OCI-M2 (cell line): ENCODE measurements around the gene SPOCK1.

Experiments
- DNase-seq: peaks from one replicate; lab custom pipeline; 2025; ENCODE audit not compliant: unreplicated experiment; lab: John Stamatoyannopoulos, UW

The SPOCK1 gene

GRCh38 chr5:137036640-137037039, 462.5 kb downstream of the SPOCK1 start:
- DNase-seq: no peak

DNA sequence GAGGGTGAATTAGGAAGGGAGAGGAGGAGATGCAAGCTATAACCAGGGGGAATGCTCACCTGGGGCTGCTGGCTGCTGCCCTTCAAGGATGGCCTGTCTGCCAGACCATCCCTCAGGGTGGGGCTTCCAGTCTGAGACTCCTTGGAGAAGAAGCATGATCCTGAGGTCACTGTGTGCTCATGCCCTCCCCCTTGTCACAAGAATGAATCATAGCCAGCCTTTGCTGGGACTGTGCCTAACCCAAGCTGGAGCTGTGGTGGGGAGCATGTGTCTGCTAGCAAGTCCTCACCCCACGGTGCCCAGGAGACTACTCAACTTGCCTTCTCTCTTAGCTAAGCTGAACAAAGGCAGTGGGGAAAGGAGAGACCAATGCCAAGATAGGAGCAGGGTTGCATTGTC, 463.6 kb downstream of the SPOCK1 start:
- no peak for DNase-seq

DNA sequence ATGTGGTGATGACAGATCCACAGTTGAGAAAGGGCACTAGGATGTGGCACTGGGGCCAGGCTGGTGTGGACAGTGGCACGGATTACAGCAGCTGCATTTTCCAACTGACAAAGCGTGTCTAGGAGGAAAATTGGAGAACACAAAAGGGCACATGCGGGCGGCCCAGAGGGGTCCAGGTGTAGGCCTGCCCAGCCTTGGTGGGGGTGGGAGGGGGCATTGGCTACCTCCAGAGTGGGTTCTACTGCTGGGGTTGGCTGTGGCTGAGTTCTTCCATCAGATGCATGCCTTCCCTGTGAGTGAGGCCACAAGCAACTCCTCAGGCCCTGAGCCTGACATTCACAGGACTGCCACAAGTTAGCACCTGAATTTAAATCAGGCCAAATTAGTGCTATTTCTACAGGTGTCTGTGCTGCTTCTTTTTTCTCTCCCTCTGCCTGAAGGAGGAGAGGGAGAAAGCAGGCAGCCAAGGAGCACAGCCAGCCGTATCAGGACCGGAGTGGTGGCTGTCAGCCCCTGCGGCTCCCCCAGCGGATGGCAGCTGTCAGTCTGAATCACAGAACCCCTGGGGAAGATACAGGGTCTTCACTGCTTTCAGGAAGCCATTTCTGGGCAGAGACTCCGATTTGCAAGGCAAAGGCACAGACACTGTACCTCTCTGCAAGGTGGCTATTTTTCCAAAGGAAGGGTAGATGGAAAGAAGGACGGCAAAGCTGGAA, 464.2 kb downstream of the SPOCK1 start:
- no peak for DNase-seq

DNA sequence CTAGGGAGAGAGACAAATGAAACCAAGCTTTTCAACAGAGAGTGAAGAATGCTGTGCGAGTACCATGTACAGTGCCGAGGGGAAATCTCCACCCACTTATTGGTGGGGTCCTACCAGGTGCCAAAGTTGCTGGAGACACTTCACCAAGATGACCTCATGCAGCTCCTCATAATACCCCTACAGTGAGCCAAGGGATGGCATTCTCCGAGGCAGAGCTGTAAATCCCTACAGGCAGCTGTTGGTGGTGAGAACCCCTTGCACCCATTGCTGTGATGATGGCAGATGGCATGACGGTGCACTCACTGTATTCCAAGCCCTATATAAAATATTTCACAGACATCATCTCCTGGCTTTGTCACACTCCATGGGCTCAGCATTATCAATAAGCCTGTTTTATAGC, 464.9 kb downstream of the SPOCK1 start:
- no peak for DNase-seq

- DNase-seq: no peak
These were observed 466.2 kb downstream of the SPOCK1 start for GRCh38 chr5:137032929-137033328.

DNA sequence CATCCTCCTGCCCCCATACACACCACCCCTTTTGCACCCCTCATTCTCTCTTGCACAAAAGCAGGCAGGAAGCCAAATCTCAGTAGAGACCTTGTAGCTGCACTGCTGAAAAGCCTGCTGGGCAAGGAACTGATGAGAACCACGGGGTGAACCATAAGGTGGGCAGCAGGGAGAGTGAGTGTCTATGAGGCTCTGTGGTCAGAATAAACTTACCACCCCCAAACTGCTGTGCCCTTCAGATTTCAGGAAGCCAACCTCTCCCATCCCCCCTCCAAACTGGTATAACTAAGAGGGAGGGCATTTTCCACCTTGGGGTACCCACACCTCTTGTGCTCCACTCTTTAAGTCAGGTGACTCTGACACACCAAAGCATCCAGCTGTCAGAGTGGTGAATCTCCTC, 471.4 kb downstream of the SPOCK1 start:
- no peak for DNase-seq

DNA sequence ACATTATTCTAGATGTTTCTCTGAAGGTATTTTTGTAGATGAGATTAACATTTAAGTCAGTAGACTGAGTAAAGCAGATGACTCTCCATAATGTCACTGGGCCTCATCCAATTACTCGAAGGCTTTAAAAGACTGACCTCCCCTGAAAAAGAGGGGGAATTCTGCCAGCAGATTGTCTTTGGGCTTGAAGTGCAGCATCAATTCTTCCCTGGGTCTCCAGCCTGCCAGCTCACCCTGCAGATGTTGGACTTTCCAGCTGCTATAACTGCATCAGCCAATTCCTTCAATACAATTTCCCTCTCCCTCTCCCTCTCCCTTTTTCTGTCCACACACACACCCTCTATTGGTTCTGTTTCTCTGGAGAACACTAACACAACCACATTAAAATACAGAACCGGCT, 472.8 kb downstream of the SPOCK1 start:
- no peak for DNase-seq

- no peak for DNase-seq
These were observed 475.1 kb downstream of the SPOCK1 start for GRCh38 chr5:137024044-137024443.

- DNase-seq: no peak
These were observed 475.8 kb downstream of the SPOCK1 start for GRCh38 chr5:137023371-137023770.

GRCh38 chr5:137022725-137023124, 476.4 kb downstream of the SPOCK1 start:
- DNase-seq: no peak

DNA sequence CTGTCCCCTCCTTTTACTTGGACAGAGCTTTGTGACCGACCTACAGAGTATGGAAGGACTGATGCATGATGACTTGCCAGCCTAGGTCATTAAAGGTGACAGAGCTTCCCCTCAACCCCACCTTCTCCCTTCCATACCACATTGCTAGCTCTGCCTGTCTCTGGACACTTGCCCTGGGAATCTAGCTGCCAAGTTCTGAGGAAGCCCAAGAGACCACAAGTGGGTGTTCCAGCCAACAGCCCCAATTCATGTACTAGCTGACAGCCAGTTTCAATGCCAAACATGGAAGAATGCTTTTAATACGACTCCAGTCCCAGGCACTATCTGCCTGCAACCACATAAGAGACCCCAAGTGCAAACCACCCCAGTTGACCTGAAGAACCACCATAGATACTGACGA, 477.1 kb downstream of the SPOCK1 start:
- no peak for DNase-seq

DNA sequence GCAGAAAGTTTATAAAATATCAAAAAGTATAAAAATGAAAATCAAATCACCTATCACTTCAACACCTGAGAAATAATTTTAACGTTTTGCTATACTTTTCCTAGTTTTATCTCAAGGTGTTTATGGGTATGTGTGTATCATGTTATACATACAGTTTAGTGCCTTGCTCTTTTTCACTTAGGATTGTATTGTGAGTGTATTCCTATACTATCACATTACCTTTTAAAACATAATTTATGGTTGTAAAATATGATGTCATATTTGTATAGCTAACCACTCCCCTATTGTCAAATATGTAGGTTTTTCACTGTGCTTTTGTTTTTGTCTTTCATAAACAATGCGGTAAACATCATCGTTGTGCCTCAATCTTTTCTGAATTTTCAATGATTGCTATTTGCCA, 479.9 kb downstream of the SPOCK1 start:
- no peak for DNase-seq

GRCh38 chr5:137016783-137017324, 482.3 kb downstream of the SPOCK1 start:
- DNase-seq: no peak

DNA sequence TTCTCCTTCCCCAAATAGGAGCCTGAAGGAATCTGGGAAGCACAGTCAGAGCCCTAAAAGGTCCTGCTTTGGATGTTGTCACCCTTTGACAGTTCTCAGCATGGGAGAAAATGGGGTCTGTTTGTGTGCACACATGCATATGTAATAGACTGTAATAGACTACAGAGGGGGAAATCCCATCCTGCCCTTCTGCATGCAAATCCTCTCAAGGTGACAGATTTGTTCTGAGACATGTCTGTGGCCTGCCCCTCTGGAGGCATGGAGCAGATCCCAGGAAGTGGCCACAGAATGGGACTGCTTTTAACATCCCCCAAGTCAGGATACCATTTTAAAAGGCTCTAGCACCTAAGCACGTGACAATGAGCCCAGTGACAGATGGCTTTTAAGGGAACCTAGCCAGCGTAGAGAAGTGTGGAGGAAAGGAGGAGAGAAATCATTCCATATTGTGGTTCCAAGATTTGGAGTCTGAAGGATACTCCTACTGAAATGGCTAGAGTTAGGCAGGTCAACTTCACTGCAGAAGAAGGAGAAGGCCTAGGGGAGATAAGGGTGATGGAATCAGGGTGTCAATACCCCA, 483.5 kb downstream of the SPOCK1 start:
- no peak for DNase-seq

- no peak for DNase-seq
These were observed 484.4 kb downstream of the SPOCK1 start for GRCh38 chr5:137014731-137015130.

DNA sequence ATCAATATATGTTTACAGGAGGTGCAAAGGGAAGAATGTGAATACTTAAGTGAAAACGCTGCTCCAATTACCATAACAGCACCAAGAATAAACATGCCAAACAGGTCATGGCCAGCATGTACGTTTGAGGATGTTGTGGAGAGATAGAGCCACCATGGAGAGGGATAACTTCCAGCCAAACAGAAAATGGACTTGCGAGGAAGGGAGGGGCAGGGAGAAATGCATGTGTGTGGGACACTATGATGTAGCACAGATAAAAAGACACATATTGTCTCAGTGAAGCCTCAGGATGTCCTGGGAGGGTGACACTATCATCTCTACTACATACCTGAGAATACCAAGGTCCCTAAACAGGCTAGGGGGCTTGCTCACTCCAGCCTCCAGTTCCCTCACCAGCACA, 488.9 kb downstream of the SPOCK1 start:
- DNase-seq: no peak

- DNase-seq: no peak
These were observed 494.8 kb downstream of the SPOCK1 start for GRCh38 chr5:137004279-137004678.

GRCh38 chr5:137001026-137001569, 498.0 kb downstream of the SPOCK1 start:
- no peak for DNase-seq

GRCh38 chr5:136999787-137000186, 499.3 kb downstream of the SPOCK1 start:
- DNase-seq: no peak

DNA sequence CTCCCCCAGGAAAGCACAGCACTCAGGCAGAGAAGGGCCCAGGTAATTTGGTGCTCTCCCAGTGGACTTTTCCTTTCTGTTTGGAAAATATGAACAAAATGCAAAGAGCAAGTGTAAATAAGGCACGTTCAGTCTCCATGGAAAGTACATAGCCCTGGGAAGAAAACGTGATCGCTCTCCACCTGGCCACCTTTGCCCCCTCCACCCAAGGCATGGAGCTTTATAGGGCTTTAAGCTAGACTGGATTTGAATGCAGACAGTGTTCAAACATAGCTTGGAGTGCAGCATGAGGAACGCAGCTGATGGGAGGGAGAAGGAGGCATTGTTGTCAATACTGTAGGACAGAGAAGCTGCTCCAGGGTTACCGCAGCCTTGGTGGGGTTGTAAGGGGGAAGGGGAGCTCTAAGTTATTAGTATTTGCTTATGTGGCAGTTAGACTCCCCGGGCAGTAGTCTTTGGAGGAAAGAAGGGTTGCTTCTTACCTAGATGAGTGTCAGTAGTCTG, 500.2 kb downstream of the SPOCK1 start:
- no peak for DNase-seq

- no peak for DNase-seq
These were observed 505.0 kb downstream of the SPOCK1 start for GRCh38 chr5:136994154-136994553.

GRCh38 chr5:136992796-136993489, 506.2 kb downstream of the SPOCK1 start:
- DNase-seq: no peak
